Omental fat pad (tissue), 4 donors: ENCODE data around the gene CPNE5. TPM values are rescaled to one million over a fixed set of nuclear protein-coding genes. Genes with fewer than 3 reads are reported as not detected.

Source experiments
- ATAC-seq: fragments of 150-250 bp; one replicate; pipeline ENCODE4 v1.9.1; 2016; ENCODE audit warnings: mild to moderate bottlenecking, moderate library complexity; ENCODE audit not compliant: low FRiP score
- DNase-seq: peaks from one replicate; pipeline ENCODE4 v3.0.0-alpha.2; 2019; ENCODE audit warnings: low spot score
- CTCF ChIP-seq, 3 donors: fragments of 450-650 bp; IDR thresholded peaks; one replicate each; pipeline ENCODE4 v1.5.1; 2016 to 2017; ENCODE audit warnings: antibody characterized with exemption in 3 of 3, mild to moderate bottlenecking in 3 of 3, moderate library complexity in 2 of 3
- total RNA-seq, 4 donors: library from RNA; depleted of rRNA; stranded (reverse); fragments of >200 nt; gene quantifications; one replicate each; pipeline ENCODE4 v1.1.0, GENCODE V29; 2016

Gene CPNE5
- total RNA-seq, 4 donors from 2014 or later: 0.47 to 20.3 (median 7.6) TPM

- TF ChIP-seq CTCF (IDR thresholded peaks at IDR 0.05): no peak
- DNase-seq: no peak
- ATAC-seq: no peak
Observed at GRCh38 chr6:36720251-36721141, 118.7 kb downstream of the CPNE5 start.

- ATAC-seq: no peak
- no peak for DNase-seq
- no peak for TF ChIP-seq CTCF (IDR thresholded peaks at IDR 0.05)
Observed at GRCh38 chr6:36719126-36719525, 120.1 kb downstream of the CPNE5 start.

- DNase-seq: no peak
- ATAC-seq: no peak
Observed at GRCh38 chr6:36718560-36718959, 120.7 kb downstream of the CPNE5 start.

GRCh38 chr6:36717871-36718540, 121.2 kb downstream of the CPNE5 start:
- DNase-seq (no peak), ATAC-seq (no peak)
- no peak for TF ChIP-seq CTCF (IDR thresholded peaks at IDR 0.05)

More at GRCh38 chr6:36718560-36718959, 120.7 kb downstream of the CPNE5 start:
- TF ChIP-seq CTCF (IDR thresholded peaks at IDR 0.05): no peak

GRCh38 chr6:36717231-36717825, 121.9 kb downstream of the CPNE5 start:
- TF ChIP-seq CTCF (IDR thresholded peaks at IDR 0.05): no peak
- ATAC-seq (no peak), DNase-seq (no peak)

- no peak for DNase-seq
- no peak for TF ChIP-seq CTCF (IDR thresholded peaks at IDR 0.05)
Observed at GRCh38 chr6:36716476-36717093, 122.7 kb downstream of the CPNE5 start.

More at GRCh38 chr6:36716476-36717093, 122.7 kb downstream of the CPNE5 start:
- no peak for ATAC-seq
